GM19463 (cell line): Measurements from ENCODE around the gene SLC43A3.

Experiments used
- ATAC-seq: cut with Tn5 transposase; IDR thresholded peaks from one replicate; pipeline ENCODE4 v1.9.1; 2021; ENCODE audit warnings: mild to moderate bottlenecking, moderate library complexity; ENCODE audit not compliant: unreplicated experiment

Gene SLC43A3

DNA sequence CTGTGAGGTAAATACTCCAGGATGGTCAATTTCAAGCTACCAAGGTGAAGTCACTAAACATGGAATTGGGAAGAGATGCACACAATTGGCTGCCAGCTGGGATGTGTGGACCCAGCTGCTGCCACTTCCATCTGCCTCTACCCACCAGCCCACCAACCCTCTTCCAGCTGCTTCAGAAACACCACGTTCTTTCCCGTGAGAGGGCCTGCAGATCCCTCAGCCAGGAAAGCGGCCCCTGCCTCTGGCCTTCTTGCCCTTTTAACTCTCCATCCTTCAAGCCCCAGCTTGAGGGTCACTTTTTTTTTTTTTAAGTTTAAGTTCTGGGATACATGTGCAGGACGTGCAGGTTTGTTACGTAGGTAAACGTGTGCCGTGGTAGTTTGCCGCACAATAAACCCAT is 65.9 kb downstream of the SLC43A3 start:
- no peak for ATAC-seq

DNA sequence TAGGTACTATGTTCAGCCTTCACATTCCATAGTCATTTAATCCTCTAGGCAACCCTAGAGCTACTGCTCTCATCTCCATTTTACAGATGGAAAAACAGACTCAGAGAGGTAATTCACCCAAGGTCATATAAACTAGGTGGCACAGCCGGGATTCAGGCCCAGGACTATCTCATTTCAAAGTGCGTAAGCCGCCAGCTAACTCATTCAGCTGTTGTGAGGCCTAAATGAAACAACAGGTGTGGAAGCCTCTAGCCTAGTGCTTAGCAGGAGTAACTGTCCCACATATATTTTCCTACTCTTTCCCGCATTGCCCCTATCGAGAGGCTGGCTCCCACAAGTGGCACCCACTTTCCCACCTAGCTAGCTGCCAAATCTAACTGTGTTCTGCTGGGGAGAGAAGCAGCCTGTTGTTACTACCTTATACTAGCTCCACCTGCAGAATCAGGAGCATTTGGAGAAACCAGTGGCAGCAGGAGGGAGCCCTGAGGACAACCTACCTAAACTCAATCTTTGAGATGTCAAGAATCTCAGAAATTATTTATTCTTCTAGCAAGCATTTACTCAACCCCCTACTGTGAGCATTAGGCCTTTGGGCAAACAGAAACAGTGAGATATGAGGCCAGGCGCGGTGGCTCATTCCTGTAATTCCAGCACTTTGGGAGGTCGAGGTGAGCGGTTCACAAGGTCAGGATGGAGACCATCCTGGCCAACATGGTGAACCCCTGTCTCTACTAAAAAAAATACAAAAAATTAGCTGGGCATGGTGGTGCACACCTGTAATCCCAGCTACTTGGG is 66.8 kb downstream of the SLC43A3 start:
- no peak for ATAC-seq

DNA sequence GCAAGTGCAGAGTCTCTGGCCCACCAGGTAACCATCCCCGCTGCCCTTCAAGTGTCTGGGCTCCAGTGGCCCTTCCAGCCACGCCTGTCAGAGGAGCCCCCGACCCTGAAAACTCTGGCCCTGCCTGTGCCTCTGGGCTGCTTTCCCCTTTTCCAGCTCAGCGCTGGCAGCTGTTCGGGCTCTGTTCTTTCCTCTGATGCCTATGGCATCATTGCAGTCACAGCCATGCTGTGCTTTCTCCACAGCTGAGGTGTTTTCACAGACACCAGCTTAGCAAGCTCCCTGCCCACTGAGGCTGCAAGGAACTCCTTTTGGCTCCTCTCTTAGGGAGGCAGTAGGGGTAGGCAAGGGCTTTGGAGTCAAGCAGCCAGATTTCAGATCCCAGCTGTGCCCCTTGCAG is 67.5 kb downstream of the SLC43A3 start:
- no peak for ATAC-seq

GRCh38 chr11:57358991-57359390 is 67.9 kb downstream of the SLC43A3 start:
- ATAC-seq: no peak

- no peak for ATAC-seq
Measured at GRCh38 chr11:57358543-57358961, 68.4 kb downstream of the SLC43A3 start.

DNA sequence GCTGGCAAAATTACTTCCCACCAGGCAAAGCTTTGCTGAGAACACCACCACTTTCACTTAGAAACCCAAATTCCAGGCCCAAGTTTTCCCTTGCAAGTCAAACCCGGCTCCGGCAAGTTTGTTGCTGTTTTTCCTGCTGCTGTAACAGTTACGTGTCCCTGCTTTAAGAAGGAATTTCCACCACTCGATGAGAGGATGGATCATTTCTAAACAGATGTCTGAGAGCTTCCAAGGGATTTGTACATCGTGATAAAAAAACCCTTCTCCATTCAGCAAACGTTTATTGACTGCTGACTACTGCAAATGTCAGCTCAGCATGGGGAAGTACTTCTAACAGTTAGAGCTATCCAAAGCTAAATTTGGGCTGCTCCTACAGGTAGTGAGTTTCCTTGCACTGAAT is 69.1 kb downstream of the SLC43A3 start:
- no peak for ATAC-seq

DNA sequence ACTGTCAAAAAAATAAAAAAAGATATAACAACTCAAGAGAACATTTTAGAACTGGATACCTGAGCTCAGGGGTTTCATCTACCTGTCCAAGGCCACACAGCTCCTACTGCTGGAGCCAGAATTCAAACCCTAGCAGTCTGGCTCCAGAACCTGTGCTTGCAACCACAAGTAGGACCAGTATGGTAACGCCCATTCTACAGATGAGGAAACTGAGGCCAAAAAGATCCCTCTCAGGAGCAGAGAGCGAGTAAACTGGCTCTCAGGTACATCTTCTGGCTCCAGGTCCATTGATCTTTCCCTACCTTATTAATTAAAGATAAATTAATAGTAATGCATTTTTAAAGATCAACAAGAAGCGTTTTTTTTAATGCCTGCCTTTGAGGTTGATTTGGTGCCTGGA is 69.6 kb downstream of the SLC43A3 start:
- ATAC-seq: no peak
